Renal pelvis (tissue), 3 donors: ENCODE results near the gene UTRN. TPM values are rescaled to one million over a fixed set of nuclear protein-coding genes. Genes with fewer than 3 reads are reported as not detected.

Source experiments
- polyA plus RNA-seq, 3 donors: library from polyadenylated mRNA; unstranded; fragments of 120-200 nt; gene quantifications; one replicate each; pipeline ENCODE4 v1.2.1, GENCODE V29; 2013; ENCODE audit not compliant: insufficient read length in 3 of 3

The UTRN gene
- polyA plus RNA-seq, 3 donors: 142 to 176 (median 153) TPM

Other genes starting within 250 kb of the UTRN start
- 100 to 1,000 TPM; 134 to 172 (median 159) TPM for gene SF3B5, start 189.8 kb upstream of the UTRN start, polyA plus RNA-seq
- 1 to 10 TPM in 1 of 3 donors, under 1 TPM in 2; 0.62 to 1.0 (median 0.73) TPM for gene STX11, start 134.8 kb upstream of the UTRN start, polyA plus RNA-seq